Stimulated activated naive CD4-positive, alpha-beta T cell treated with Interleukin-2 at 50 U/mL for 16 hours (primary cell): ENCODE results near the gene ST3GAL5.

Source experiments
- DNase-seq: peaks from one replicate; lab custom pipeline; 2025; lab: John Stamatoyannopoulos, UW

Gene ST3GAL5

DNA sequence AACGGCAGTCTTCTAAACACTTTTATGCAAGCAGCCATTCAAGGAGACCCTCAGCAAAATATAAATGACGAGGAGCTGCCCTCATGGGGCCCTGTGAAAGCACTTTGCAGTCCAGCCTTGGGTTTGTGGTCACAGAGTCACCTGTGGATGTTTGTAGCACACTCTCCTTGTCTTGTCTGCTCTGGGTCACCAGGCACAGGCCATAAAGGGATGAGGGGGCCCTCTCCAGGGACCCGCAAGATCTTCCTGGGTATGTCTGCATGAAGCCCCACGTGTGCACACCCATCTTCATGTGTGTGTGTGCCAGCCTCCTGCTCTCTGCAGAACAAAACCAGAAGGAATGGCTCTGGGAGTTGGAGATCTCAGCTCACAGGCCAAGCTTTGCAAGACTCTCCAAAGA lies 98.8 kb downstream of the ST3GAL5 start:
- no peak for DNase-seq

DNA sequence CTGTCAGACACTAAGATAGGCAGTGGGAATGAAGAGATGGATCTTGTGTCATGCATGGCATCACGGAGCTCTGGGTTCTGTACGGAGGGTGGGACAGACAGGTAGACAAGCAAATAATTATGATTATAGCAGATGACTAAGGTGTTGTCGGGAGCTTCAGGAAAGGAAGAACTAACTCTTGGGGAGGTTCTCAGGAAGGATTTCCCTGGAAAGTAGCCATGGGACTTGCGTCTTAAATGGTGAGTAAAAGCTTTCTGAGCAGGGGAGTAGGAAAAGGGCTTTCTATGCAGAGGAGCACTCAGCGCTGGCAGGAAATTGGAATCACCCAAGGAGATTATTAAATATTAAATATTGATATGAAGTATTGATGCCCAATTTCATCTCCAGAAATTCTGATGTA lies 99.5 kb downstream of the ST3GAL5 start:
- no peak for DNase-seq

DNA sequence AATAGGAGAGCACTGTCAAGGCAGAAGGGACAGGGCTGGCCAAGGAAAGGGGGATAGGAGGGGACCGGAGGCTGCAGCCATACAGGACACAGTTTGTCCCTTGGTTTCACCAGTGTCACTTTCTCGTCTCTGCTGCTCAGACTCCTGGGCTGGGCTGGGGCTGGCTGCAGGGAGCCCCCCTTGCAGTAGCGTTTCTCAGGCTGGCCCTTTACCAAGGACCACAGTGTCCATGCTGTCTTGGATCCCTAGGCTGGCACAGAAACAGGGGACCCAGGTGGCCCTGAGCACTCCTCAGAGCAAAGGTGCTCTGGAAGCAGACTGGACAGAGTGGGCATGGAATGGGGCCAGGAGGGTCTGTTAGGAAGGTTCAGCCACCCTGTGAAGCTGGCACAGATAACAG lies 100.2 kb downstream of the ST3GAL5 start:
- no peak for DNase-seq

DNA sequence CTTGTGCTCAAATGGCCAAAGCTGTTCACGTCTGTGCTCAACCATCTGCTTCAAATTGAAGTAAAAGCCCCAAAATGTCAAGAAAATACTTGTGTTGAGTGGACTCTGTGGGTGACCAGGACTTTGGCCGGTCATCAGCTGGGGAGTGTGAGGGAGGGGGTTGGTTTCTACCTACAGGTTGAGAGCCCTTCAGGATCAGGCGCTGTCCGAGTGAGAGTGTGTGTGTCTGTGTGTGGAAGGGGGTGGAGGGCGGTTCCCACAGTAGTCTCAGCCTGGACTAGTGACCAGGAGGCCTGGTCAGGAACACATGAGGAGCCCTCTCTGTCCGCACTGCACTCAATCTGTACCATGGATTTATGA lies 100.8 kb downstream of the ST3GAL5 start:
- no peak for DNase-seq

DNA sequence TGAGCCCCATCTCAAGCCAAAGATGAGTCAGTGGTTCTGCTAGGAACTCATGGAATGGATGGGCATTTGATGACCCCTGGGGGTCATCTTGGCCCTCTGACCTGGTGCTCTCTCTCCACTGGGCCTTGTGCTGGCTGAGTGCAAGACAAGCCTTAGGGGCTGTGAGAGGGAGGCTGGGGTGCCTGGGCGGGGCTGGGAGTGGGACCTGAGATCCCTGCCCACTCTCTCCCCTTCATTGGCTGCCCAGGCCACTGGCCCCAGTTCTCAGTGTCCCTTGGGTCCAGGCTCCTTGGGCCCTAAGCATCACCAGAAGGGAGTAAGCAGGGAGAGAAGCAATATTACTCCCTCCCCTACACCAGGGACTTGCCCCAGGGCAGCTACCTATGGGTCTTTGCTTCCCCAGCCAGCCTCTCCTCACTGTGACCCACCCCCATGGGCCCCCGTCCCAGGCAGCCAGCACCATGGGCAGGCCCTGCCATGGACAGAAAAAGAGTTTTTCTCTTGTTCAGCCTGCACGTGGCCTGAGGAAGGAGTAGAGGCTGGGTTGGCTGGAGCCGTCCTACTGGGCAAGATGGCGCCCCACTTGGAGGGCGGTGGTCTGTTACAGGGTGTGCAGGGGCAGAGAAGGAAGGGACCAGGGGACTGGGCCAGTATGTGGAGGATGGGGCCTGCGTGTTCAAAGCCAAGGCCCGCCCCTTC lies 101.4 kb downstream of the ST3GAL5 start:
- DNase-seq, result no peak
